GM23338 (cell line): ENCODE results near the gene MPV17L. TPM values are rescaled to one million over a fixed set of nuclear protein-coding genes. Genes with fewer than 3 reads are reported as not detected.

ENCODE experiments used
- ATAC-seq: fragments of 200-7000 bp; cut with Tn5 transposase; 3 replicates; pipeline ENCODE4 v1.9.1; 2020
- DNase-seq: peaks from one replicate; pipeline ENCODE4 v3.0.0-alpha.2; 2015; ENCODE audit warnings: low spot score
- H2AFZ ChIP-seq: fragments of 200-600 bp; sonication (generic); 2 replicates; pipeline ENCODE4 v1.8.0; 2016; ENCODE audit warnings: antibody characterized with exemption, mild to moderate bottlenecking, moderate library complexity
- H3F3A ChIP-seq: fragments of 200-600 bp; sonication (generic); replicated peaks from 2 replicates; pipeline ENCODE4 v1.8.0; 2017; ENCODE audit warnings: antibody characterized with exemption, mixed run types, low read depth
- H3K27ac ChIP-seq: fragments of 200-600 bp; sonication (generic); 2 replicates; pipeline ENCODE4 v1.6.1; 2016; ENCODE audit warnings: low read depth
- H3K27me3 ChIP-seq: fragments of 200-600 bp; sonication (generic); 2 replicates; pipeline ENCODE4 v1.8.0; 2016; ENCODE audit warnings: mild to moderate bottlenecking, mixed run types, moderate library complexity; ENCODE audit not compliant: insufficient read depth
- H3K36me3 ChIP-seq: fragments of 200-600 bp; sonication (generic); 2 replicates; pipeline ENCODE4 v1.8.0; 2016; ENCODE audit warnings: mild to moderate bottlenecking; ENCODE audit not compliant: insufficient read depth
- H3K4me1 ChIP-seq: fragments of 200-600 bp; sonication (generic); 2 replicates; pipeline ENCODE4 v1.8.0; 2016; ENCODE audit warnings: mild to moderate bottlenecking, moderate library complexity; ENCODE audit not compliant: insufficient read depth
- H3K4me2 ChIP-seq: fragments of 200-600 bp; sonication (generic); 2 replicates; pipeline ENCODE4 v1.7.1; 2017; ENCODE audit warnings: mixed run types
- H3K4me3 ChIP-seq: fragments of 200-600 bp; sonication (generic); 2 replicates; pipeline ENCODE4 v1.6.1; 2016; ENCODE audit warnings: mixed run types
- H3K79me2 ChIP-seq: fragments of 200-600 bp; sonication (generic); replicated peaks from 2 replicates; pipeline ENCODE4 v1.8.0; 2017; ENCODE audit warnings: mild to moderate bottlenecking; ENCODE audit not compliant: insufficient read depth
- H3K9me2 ChIP-seq: fragments of 200-600 bp; sonication (generic); 2 replicates; pipeline ENCODE4 v1.8.0; 2017; ENCODE audit not compliant: insufficient read depth
- H4K20me1 ChIP-seq: fragments of 200-600 bp; sonication (generic); replicated peaks from 2 replicates; pipeline ENCODE4 v1.8.0; 2017; ENCODE audit warnings: mild to moderate bottlenecking; ENCODE audit not compliant: insufficient read depth
- H3K27ac Mint-ChIP-seq: 2 replicates; pipeline ENCODE4 v1.8.0; 2020; ENCODE audit warnings: inconsistent platforms, mild to moderate bottlenecking, moderate library complexity, mixed read lengths
- H3K27me3 Mint-ChIP-seq: 3 replicates; pipeline ENCODE4 v1.8.0; 2022; ENCODE audit warnings: low read depth, mild to moderate bottlenecking, moderate library complexity, mixed read lengths, inconsistent platforms; ENCODE audit not compliant: insufficient read depth, poor library complexity
- H3K36me3 Mint-ChIP-seq: 3 replicates; pipeline ENCODE4 v1.8.0; 2021; ENCODE audit warnings: low read depth, mild to moderate bottlenecking, inconsistent platforms, moderate library complexity, mixed read lengths
- H3K4me1 Mint-ChIP-seq: 3 replicates; pipeline ENCODE4 v1.8.0; 2020; ENCODE audit warnings: mild to moderate bottlenecking, inconsistent platforms, mixed read lengths
- H3K4me3 Mint-ChIP-seq: 3 replicates; pipeline ENCODE4 v1.8.0; 2021; ENCODE audit warnings: moderate library complexity, mild to moderate bottlenecking, inconsistent platforms, mixed read lengths
- H3K9me3 Mint-ChIP-seq: 3 replicates; pipeline ENCODE4 v1.8.0; 2020; ENCODE audit warnings: moderate library complexity, mild to moderate bottlenecking, inconsistent platforms, mixed read lengths
- CREB1 ChIP-seq: fragments of 250-450 bp; sonication (Bioruptor Pico); IDR thresholded peaks from 2 replicates; pipeline ENCODE4 v1.5.0; 2020; ENCODE audit warnings: low read depth, mild to moderate bottlenecking, moderate library complexity
- CTCF ChIP-seq, 2 experiments: fragments of 200-600 bp in 1 of 2; sonication (generic) in 1 of 2; conservative IDR thresholded peaks; 2 replicates each; pipeline versions ENCODE4 v1.5.1 to v1.6.1; 2016 to 2017; ENCODE audit warnings: antibody characterized with exemption in 2 of 2, low read depth in 2 of 2, mild to moderate bottlenecking in 2 of 2, moderate library complexity in 1 of 2
- ETS1 ChIP-seq: IDR thresholded peaks from 2 replicates; pipeline ENCODE4 v1.6.1; 2016; ENCODE audit warnings: antibody characterized with exemption
- EZH2 ChIP-seq: fragments of 200-600 bp; sonication (generic); IDR thresholded peaks from one replicate; pipeline ENCODE4 v1.8.0; 2017; ENCODE audit warnings: antibody characterized with exemption, mild to moderate bottlenecking, low read depth; ENCODE audit not compliant: unreplicated experiment
- EZH2phosphoT487 ChIP-seq: fragments of 200-600 bp; sonication (generic); IDR thresholded peaks from one replicate; pipeline ENCODE4 v1.8.1; 2018; ENCODE audit warnings: antibody characterized with exemption; ENCODE audit not compliant: unreplicated experiment
- JUNB ChIP-seq: IDR thresholded peaks from one replicate; pipeline ENCODE4 v1.6.1; 2016; ENCODE audit warnings: antibody characterized with exemption; ENCODE audit not compliant: unreplicated experiment
- NANOG ChIP-seq: IDR thresholded peaks from 2 replicates; pipeline ENCODE4 v1.6.1; 2016; ENCODE audit warnings: antibody characterized with exemption, borderline replicate concordance
- POLR2AphosphoS5 ChIP-seq: IDR thresholded peaks from 2 replicates; pipeline ENCODE4 v1.6.1; 2016; ENCODE audit warnings: antibody characterized with exemption, low read depth
- REST ChIP-seq: IDR thresholded peaks from one replicate; pipeline ENCODE4 v1.6.1; 2018; ENCODE audit warnings: antibody characterized with exemption; ENCODE audit not compliant: unreplicated experiment
- STAT1 ChIP-seq: IDR thresholded peaks from one replicate; pipeline ENCODE4 v1.6.1; 2016; ENCODE audit warnings: antibody characterized with exemption; ENCODE audit not compliant: unreplicated experiment
- ZNF114 ChIP-seq: fragments of 250-450 bp; sonication (Bioruptor Pico); IDR thresholded peaks from 2 replicates; pipeline ENCODE4 v1.5.0; 2020; ENCODE audit warnings: mild to moderate bottlenecking, moderate library complexity
- ZNF331 ChIP-seq: fragments of 250-450 bp; sonication (Bioruptor Pico); IDR thresholded peaks from 2 replicates; pipeline ENCODE4 v1.5.0; 2020; ENCODE audit warnings: low read depth, mild to moderate bottlenecking, moderate library complexity
- ZNF462 ChIP-seq: fragments of 250-450 bp; sonication (Bioruptor Pico); IDR thresholded peaks from 2 replicates; pipeline ENCODE4 v1.5.0; 2020; ENCODE audit warnings: mild to moderate bottlenecking, moderate library complexity
- polyA plus RNA-seq: library from polyadenylated mRNA; unstranded; fragments of >200 nt; fragmentation: Nextera tagmentation; extraction: Ambion mirVana; gene quantifications from 2 replicates; pipeline ENCODE4 v1.2.1, GENCODE V29; 2016
- total RNA-seq: library from RNA; depleted of rRNA; stranded (reverse); fragments of >200 nt; shearing (Covaris generic); gene quantifications from 2 replicates; pipeline ENCODE4 v1.2.3, GENCODE V29; 2014

MPV17L gene
- total and polyA plus RNA-seq, 2 experiments from 2014 or later = 3.0 to 11.7 TPM

GRCh38 chr16:15450624-15451023 lies 55.1 kb downstream of the MPV17L start:
- H4K20me1 ChIP-seq = no peaks in the 10 kb centered on the region
- H3K4me3 ChIP-seq = no peak overlapping the region
- no peaks in the 10 kb centered on the region for H3K9me3 Mint-ChIP-seq
- H3K4me1 ChIP-seq = no peaks in the 10 kb centered on the region
- no peak for TF ChIP-seq JUNB
- TF ChIP-seq REST = no peak
- no peak for TF ChIP-seq EZH2phosphoT487
- TF ChIP-seq EZH2 = no peak
- TF ChIP-seq CREB1 (CRISPR knock-in tag) = no peak
- TF ChIP-seq ZNF331 (CRISPR knock-in tag) = no peak
- TF ChIP-seq NANOG = no peak
- TF ChIP-seq ETS1 = no peak
- no peak for TF ChIP-seq STAT1
- TF ChIP-seq ZNF114 = no peak
- TF ChIP-seq ZNF462 (CRISPR knock-in tag) = no peak
- TF ChIP-seq CTCF (conservative IDR thresholded peaks at IDR 0.05; ENCODE audit: low read depth in 2 of 2) = no peak
- no peak for TF ChIP-seq POLR2AphosphoS5
- no peak overlapping the region for H3K4me3 Mint-ChIP-seq
- H3K9me2 ChIP-seq = no peaks in the 10 kb centered on the region
- H3K36me3 Mint-ChIP-seq = 0 out of 3 replicates have a peak, but pooled peaks cover under 1% of the 10 kb centered on the region
- no peaks in the 10 kb centered on the region for H3K36me3 ChIP-seq
- no peak for DNase-seq
- H3K27ac ChIP-seq = no peak overlapping the region
- no peak overlapping the region for H3K4me2 ChIP-seq
- no peak overlapping the region for H3K27ac Mint-ChIP-seq
- no peaks in the 10 kb centered on the region for H3K27me3 ChIP-seq
- no peaks in the 10 kb centered on the region for H3F3A ChIP-seq
- H2AFZ ChIP-seq = no peak overlapping the region
- ATAC-seq = no peak
- peaks cover 7% of the 10 kb centered on the region; the same call in 1 of the 2 replicates for H3K79me2 ChIP-seq
- peaks cover 3% of the 10 kb centered on the region for H3K27me3 Mint-ChIP-seq
- H3K4me1 Mint-ChIP-seq = no peaks in the 10 kb centered on the region
